ENCODE measurements around the gene PTPRB.

DNA sequence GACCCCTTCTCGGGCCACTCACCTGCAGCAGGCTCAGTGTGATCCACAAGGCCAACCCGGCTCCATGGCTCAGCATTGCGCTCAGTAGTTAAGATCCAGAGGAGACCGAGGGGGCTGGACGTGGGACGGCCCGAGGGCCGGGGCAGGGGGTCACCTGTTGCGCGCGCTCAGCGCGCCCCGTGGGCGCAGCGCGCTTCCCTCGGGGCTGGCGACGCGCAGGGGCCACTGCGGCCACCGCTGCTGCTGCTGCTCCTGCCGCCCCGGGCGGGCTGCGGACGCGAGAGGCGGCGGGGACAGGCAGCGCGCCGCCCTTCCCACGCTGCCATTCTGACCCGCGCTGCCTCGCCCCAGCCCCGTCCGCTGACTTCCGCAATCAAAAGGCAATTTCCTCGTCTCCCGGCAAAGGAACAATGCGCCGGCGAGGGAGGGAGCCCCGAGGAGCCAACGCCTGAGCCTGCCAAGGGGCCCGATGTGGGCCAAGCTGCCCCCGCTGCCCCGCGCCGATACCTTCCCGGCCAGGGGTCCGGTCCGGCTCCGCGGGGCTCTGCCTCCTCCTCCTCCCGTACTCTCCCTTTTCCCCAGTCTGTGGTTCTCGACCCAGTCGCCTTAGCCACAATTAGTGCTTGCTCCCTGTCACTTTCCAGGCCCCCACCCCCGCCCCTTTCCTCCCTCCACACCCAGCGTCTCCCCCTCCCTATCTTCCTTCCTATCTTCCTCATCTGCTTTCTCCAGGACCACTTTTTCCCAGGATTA, 27.3 kb downstream of the PTPRB start:
- TF ChIP-seq, protein P1, sequence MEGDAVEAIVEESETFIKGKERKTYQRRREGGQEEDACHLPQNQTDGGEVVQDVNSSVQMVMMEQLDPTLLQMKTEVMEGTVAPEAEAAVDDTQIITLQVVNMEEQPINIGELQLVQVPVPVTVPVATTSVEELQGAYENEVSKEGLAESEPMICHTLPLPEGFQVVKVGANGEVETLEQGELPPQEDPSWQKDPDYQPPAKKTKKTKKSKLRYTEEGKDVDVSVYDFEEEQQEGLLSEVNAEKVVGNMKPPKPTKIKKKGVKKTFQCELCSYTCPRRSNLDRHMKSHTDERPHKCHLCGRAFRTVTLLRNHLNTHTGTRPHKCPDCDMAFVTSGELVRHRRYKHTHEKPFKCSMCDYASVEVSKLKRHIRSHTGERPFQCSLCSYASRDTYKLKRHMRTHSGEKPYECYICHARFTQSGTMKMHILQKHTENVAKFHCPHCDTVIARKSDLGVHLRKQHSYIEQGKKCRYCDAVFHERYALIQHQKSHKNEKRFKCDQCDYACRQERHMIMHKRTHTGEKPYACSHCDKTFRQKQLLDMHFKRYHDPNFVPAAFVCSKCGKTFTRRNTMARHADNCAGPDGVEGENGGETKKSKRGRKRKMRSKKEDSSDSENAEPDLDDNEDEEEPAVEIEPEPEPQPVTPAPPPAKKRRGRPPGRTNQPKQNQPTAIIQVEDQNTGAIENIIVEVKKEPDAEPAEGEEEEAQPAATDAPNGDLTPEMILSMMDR (IDR thresholded peaks at IDR 0.05; ENCODE audit: insufficient read depth, low read length, poor library complexity, severe bottlenecking) = no peak
- TF ChIP-seq EZH2phosphoT487 (conservative IDR thresholded peaks at IDR 0.05; ENCODE audit: low read length) = no peak
